Gastroesophageal sphincter (tissue), 4 donors: ENCODE data around the gene MYO1C. TPM values are rescaled to one million over a fixed set of nuclear protein-coding genes. Genes with fewer than 3 reads are reported as not detected.
"Not testable (repeated sequence)": the region's sequence is repeated elsewhere in the genome, so short reads cannot be mapped to it uniquely, and the experiment has no call there.

Source experiments
- ATAC-seq: fragments of 150-250 bp; one replicate; pipeline ENCODE4 v1.9.1; 2016; ENCODE audit warnings: mild to moderate bottlenecking, moderate library complexity
- H3K27ac ChIP-seq, 4 donors: fragments of 200-600 bp; sonication (generic) in 3 of 4; 1 replicate in 3 of 4; 2 replicates in 1 of 4; pipeline ENCODE4 v1.5.1; 2016 to 2019
- H3K27me3 ChIP-seq: fragments of 200-600 bp; sonication (generic); one replicate; pipeline ENCODE4 v1.5.1; 2019
- H3K36me3 ChIP-seq, 2 donors: fragments of 200-600 bp; sonication (generic); one replicate each; pipeline ENCODE4 v1.5.1; 2019; ENCODE audit warnings: control low read depth in 1 of 2
- H3K4me1 ChIP-seq, 3 donors: fragments of 200-600 bp; sonication (generic); 1 replicate in 2 of 3; 2 replicates in 1 of 3; pipeline ENCODE4 v1.5.1; 2016 to 2019; ENCODE audit warnings: control low read depth in 2 of 3
- H3K4me3 ChIP-seq, 2 donors: fragments of 200-600 bp; sonication (generic); one replicate each; pipeline ENCODE4 v1.5.1; 2019; ENCODE audit warnings: mild to moderate bottlenecking in 1 of 2, moderate library complexity in 1 of 2
- H3K9me3 ChIP-seq, 3 donors: fragments of 200-600 bp; sonication (generic); one replicate each; pipeline ENCODE4 v1.5.1; 2017 to 2019; ENCODE audit warnings: control low read depth in 2 of 3
- EP300 ChIP-seq: sonication (generic); formaldehyde crosslinking; IDR thresholded peaks from one replicate; pipeline ENCODE4 v1.6.1; 2017; ENCODE audit warnings: antibody characterized with exemption, mild to moderate bottlenecking
- POLR2A ChIP-seq, 2 donors: fragments of 450-650 bp; IDR thresholded peaks; one replicate each; pipeline ENCODE4 v1.6.1; 2017; ENCODE audit warnings: antibody characterized with exemption in 2 of 2, mild to moderate bottlenecking in 2 of 2, moderate library complexity in 1 of 2
- POLR2AphosphoS5 ChIP-seq: sonication (generic); formaldehyde crosslinking; IDR thresholded peaks from one replicate; pipeline ENCODE4 v1.6.1; 2017; ENCODE audit warnings: antibody characterized with exemption
- WGBS, 2 donors: methylation state at CpG; one replicate each; pipeline ENCODE4 v1.1.5; 2018; ENCODE audit warnings: low coverage in 1 of 2; 5-methylcytosine and 5-hydroxymethylcytosine counted together
- total RNA-seq, 4 donors: library from RNA; depleted of rRNA; stranded (reverse); fragments of >200 nt; gene quantifications; one replicate each; pipeline ENCODE4 v1.1.0, GENCODE V29; 2016
- TF ChIP-seq, protein P1 (sequence below), 4 experiments: fragments of 200-600 bp in 2 of 4; fragments of 450-650 bp in 2 of 4; sonication (generic) in 1 of 4; IDR thresholded peaks; one replicate each; pipeline ENCODE4 v1.5.1; 2017 to 2019; ENCODE audit warnings: antibody characterized with exemption in 4 of 4, mild to moderate bottlenecking in 2 of 4, moderate library complexity in 2 of 4

Gene MYO1C
- total RNA-seq, 4 donors from 2014 or later, result 215 to 461 (median 287) TPM

DNA sequence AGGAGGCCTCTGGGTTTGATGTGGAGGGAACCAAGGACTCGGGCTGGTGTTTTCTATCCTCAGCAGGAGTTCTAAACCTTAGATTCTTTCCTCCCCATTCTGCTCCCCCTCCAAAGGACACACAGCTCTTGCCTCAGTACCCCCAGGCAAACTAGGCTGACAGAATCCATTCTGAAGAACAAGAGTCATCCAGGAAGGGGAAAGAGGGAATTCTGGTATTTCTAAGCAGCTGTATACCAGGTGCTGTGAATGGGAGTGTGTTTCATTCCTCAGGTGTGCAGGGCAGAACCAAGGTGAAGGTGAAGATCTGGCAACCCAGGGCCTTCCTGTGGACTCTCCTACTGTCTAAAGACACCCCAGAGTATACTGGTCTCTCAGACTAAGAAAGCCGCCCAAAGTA is 19.9 kb upstream of the MYO1C start:
- peaks cover 9 to 80% (median 38%) of the 10 kb centered on the region in 3 donors for H3K4me1 ChIP-seq
- H3K36me3 ChIP-seq, result peaks cover 0 to 65% of the 10 kb centered on the region in 2 donors
- no peak for ATAC-seq
- no peak overlapping the region for H3K4me3 ChIP-seq
- no peaks in the 10 kb centered on the region for H3K27me3 ChIP-seq
- WGBS, 2 donors, result no CpG with 5 or more reads among the region's 2 CpGs
- TF ChIP-seq POLR2AphosphoS5, result no peak
- TF ChIP-seq, protein P1, sequence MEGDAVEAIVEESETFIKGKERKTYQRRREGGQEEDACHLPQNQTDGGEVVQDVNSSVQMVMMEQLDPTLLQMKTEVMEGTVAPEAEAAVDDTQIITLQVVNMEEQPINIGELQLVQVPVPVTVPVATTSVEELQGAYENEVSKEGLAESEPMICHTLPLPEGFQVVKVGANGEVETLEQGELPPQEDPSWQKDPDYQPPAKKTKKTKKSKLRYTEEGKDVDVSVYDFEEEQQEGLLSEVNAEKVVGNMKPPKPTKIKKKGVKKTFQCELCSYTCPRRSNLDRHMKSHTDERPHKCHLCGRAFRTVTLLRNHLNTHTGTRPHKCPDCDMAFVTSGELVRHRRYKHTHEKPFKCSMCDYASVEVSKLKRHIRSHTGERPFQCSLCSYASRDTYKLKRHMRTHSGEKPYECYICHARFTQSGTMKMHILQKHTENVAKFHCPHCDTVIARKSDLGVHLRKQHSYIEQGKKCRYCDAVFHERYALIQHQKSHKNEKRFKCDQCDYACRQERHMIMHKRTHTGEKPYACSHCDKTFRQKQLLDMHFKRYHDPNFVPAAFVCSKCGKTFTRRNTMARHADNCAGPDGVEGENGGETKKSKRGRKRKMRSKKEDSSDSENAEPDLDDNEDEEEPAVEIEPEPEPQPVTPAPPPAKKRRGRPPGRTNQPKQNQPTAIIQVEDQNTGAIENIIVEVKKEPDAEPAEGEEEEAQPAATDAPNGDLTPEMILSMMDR (IDR thresholded peaks at IDR 0.05), result no peak
- TF ChIP-seq EP300, result no peak
- TF ChIP-seq POLR2A (IDR thresholded peaks at IDR 0.05), result no peak
- no peaks in the 10 kb centered on the region for H3K9me3 ChIP-seq
- peak overlapping the region; percentile 37 to 99 (median 92) for H3K27ac ChIP-seq

DNA sequence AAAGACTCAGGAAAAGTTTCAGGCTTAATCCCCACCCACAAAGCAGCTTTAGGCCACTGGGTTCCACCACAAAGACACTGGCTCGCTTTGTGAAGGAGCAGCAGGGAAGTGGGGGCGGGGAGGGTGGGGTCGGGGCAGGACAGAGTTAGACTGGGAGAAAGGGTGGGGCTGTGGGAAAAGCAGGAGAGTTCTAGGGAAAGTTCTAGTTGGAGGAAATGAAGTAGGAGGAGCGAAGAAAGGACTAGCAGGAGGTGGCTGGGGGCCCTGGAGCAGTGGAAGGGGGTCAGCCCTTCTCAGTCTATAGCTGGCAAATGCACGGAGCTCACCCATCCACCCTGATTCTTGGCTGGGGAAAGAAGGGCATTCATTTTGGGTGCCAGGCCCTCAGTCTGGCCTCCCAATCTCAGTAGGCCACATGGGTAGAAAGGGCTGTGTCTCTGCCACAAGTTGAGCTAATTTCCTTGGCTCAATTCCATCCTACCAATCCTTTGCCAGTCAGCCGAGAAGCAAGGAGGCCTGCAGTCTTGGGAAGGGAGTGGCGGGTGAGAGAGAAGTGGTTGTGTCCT is 19.4 kb upstream of the MYO1C start:
- no peak for TF ChIP-seq POLR2A (IDR thresholded peaks at IDR 0.05)
- peak; percentile 54 for TF ChIP-seq POLR2AphosphoS5
- Histone ChIP-seq H3K27me3 (no peaks in the 10 kb centered on the region), H3K9me3 (no peaks in the 10 kb centered on the region), H3K36me3 (peaks cover 0 to 70% of the 10 kb centered on the region in 2 donors), H3K27ac (peak overlapping the region; percentile 37 to 99 (median 92)), H3K4me1 (peaks cover 9 to 77% (median 37%) of the 10 kb centered on the region in 3 donors), H3K4me3 (no peak overlapping the region)
- ATAC-seq, result no peak
- 22 to 35% methylated on average over 3 to 5 of the region's 7 CpGs for WGBS, 2 donors

DNA sequence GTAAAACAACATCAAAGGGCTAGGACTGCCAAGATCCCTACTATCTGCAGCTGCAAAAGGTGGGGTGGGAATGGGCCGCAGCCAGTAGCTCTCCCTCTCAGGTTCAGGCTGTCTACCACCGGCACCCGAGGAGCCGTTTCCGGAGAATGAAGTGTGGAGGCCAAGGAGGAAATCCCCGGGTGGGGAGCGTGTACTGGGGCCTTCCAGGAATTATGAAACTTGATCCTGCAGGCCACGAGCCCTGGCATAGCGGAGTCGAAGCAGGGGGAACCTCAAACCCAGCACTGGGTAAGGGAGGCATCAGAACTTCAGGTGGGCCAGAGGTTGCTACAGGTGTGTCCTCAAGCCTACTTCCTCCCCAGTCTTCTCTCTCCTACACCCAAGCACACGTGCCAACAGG is 18.8 kb upstream of the MYO1C start:
- Histone ChIP-seq H3K27me3 (no peaks in the 10 kb centered on the region), H3K4me3 (no peak overlapping the region), H3K9me3 (no peaks in the 10 kb centered on the region), H3K36me3 (peaks cover 0 to 76% of the 10 kb centered on the region in 2 donors), H3K4me1 (peaks cover 9 to 77% (median 37%) of the 10 kb centered on the region in 3 donors), H3K27ac (peak overlapping the region; percentile 37 to 99 (median 92))
- TF ChIP-seq EP300 (no peak), POLR2AphosphoS5 (no peak), POLR2A (IDR thresholded peaks at IDR 0.05) (no peak)
- TF ChIP-seq, protein P1 (IDR thresholded peaks at IDR 0.05), result no peak
- peak; percentile 49 for ATAC-seq
- 48% methylated on average over 4 of the region's 11 CpGs; no CpG with 5 or more reads in 1 of the 2 donors for WGBS, 2 donors

DNA sequence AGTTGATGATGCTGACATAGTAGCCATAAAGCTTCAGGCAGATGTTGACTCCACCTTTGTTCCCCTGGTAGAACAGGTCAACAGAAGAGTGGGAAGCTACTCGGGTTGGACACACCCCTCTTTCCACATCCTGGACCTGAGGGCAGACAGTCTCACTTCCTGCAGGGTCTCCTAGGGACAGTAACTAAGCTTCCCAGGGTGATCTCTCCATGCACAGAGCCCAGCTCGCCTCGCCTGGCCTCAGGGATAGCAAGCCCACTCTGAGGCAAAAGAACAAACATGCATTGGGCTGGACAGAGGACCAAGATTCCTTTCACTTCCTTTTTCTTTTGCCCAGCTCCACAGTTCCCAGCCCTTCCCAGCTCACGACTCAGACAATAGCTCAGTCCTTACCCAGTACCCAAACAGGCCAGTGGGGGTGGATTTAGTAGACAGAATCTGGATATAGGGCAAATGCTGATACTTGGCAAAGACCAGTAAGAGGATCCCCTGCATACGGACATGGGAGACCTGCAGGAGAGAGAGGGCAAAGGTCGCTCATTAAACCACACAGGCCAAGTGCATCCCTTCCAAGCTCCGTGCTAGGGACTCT is 16.9 kb upstream of the MYO1C start:
- Histone ChIP-seq H3K27ac (no peak overlapping the region), H3K9me3 (no peaks in the 10 kb centered on the region), H3K36me3 (peaks cover 0 to 93% of the 10 kb centered on the region in 2 donors), H3K4me3 (no peak overlapping the region), H3K27me3 (no peaks in the 10 kb centered on the region), H3K4me1 (peaks cover 5 to 61% (median 26%) of the 10 kb centered on the region in 3 donors)
- WGBS, 2 donors, result 33 to 100% methylated on average over 1 of the region's 7 CpGs
- TF ChIP-seq POLR2A (IDR thresholded peaks at IDR 0.05) (no peak), EP300 (no peak), POLR2AphosphoS5 (no peak)
- TF ChIP-seq, protein P1 (IDR thresholded peaks at IDR 0.05), result no peak
- ATAC-seq, result no peak

DNA sequence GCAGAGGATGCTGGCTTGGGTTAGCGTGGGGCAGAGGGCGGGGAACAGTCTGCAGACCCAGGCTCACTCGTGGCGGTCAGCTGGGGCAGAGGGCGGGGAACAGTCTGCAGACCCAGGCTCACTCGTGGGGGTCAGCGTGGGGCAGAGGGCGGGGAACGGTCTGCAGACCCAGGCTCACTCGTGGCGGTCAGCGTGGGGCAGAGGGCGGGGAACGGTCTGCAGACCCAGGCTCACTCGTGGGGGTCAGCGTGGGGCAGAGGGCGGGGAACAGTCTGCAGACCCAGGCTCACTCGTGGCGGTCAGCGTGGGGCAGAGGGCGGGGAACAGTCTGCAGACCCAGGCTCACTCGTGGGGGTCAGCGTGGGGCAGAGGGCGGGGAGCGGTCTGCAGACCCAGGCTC is 16.2 kb upstream of the MYO1C start:
- 70 to 89% methylated on average over 2 to 8 of the region's 25 CpGs for WGBS, 2 donors
- H3K27ac ChIP-seq, H3K4me3 ChIP-seq, H3K9me3 ChIP-seq, ATAC-seq, H3K27me3 ChIP-seq: not testable (repeated sequence)
- Histone ChIP-seq H3K36me3 (peaks cover 0 to 93% of the 10 kb centered on the region in 2 donors), H3K4me1 (peaks cover 5 to 54% (median 26%) of the 10 kb centered on the region in 3 donors)
